T-helper 1 cell treated with Interleukin-12 subunit alpha and Interleukin-12 subunit beta and Interleukin-4 antibody, amounts not matched to agents 30 μg/mL and 1 μg/mL, for 36 hours (primary cell): ENCODE results near the gene SMAD7.

Source experiments
- H3K27ac Mint-ChIP-seq: one replicate; pipeline ENCODE4 v1.8.0; 2021; ENCODE audit warnings: mild to moderate bottlenecking, mixed read lengths
- H3K27me3 Mint-ChIP-seq: one replicate; pipeline ENCODE4 v1.8.0; 2021; ENCODE audit warnings: low read depth, mixed read lengths
- H3K36me3 Mint-ChIP-seq: one replicate; pipeline ENCODE4 v1.8.0; 2021; ENCODE audit warnings: low read depth, mixed read lengths
- H3K4me1 Mint-ChIP-seq: one replicate; pipeline ENCODE4 v1.8.0; 2021; ENCODE audit warnings: low read depth, mixed read lengths
- H3K4me3 Mint-ChIP-seq: one replicate; pipeline ENCODE4 v1.8.0; 2021; ENCODE audit warnings: mild to moderate bottlenecking, moderate library complexity, mixed read lengths
- H3K9me3 Mint-ChIP-seq: one replicate; pipeline ENCODE4 v1.8.0; 2021; ENCODE audit warnings: mixed read lengths

The SMAD7 gene

GRCh38 chr18:48958951-48959350 lies 8.2 kb upstream of the SMAD7 start:
- Mint-ChIP-seq H3K9me3 (no peaks in the 10 kb centered on the region), H3K4me1 (peaks cover 28% of the 10 kb centered on the region), H3K27me3 (peaks cover 42% of the 10 kb centered on the region), H3K36me3 (no peaks in the 10 kb centered on the region), H3K27ac (no peak overlapping the region), H3K4me3 (no peak overlapping the region)

- H3K36me3 Mint-ChIP-seq: no peaks in the 10 kb centered on the region
- peaks cover 19% of the 10 kb centered on the region for H3K4me1 Mint-ChIP-seq
- H3K4me3 Mint-ChIP-seq: no peak overlapping the region
- H3K27ac Mint-ChIP-seq: no peak overlapping the region
- H3K27me3 Mint-ChIP-seq: peaks cover 29% of the 10 kb centered on the region
- no peaks in the 10 kb centered on the region for H3K9me3 Mint-ChIP-seq
Observed at GRCh38 chr18:48957616-48958015, 6.9 kb upstream of the SMAD7 start.

- no peak overlapping the region for H3K4me3 Mint-ChIP-seq
- no peaks in the 10 kb centered on the region for H3K9me3 Mint-ChIP-seq
- no peaks in the 10 kb centered on the region for H3K36me3 Mint-ChIP-seq
- H3K27ac Mint-ChIP-seq: no peak overlapping the region
- H3K4me1 Mint-ChIP-seq: peaks cover 20% of the 10 kb centered on the region
- peaks cover 24% of the 10 kb centered on the region for H3K27me3 Mint-ChIP-seq
Observed at GRCh38 chr18:48957136-48957535, 6.4 kb upstream of the SMAD7 start.

- Mint-ChIP-seq H3K9me3 (no peaks in the 10 kb centered on the region), H3K27ac (no peak overlapping the region), H3K4me1 (peaks cover 21% of the 10 kb centered on the region), H3K4me3 (no peak overlapping the region), H3K27me3 (peaks cover 18% of the 10 kb centered on the region), H3K36me3 (no peaks in the 10 kb centered on the region)
Observed at GRCh38 chr18:48956356-48956755, 5.6 kb upstream of the SMAD7 start.

GRCh38 chr18:48955830-48956261 lies 5.1 kb upstream of the SMAD7 start:
- no peak overlapping the region for H3K4me3 Mint-ChIP-seq
- H3K36me3 Mint-ChIP-seq: peaks cover 1% of the 10 kb centered on the region
- peaks cover 21% of the 10 kb centered on the region for H3K4me1 Mint-ChIP-seq
- peaks cover 16% of the 10 kb centered on the region for H3K27me3 Mint-ChIP-seq
- no peaks in the 10 kb centered on the region for H3K9me3 Mint-ChIP-seq
- peak overlapping the region; percentile 41 for H3K27ac Mint-ChIP-seq

GRCh38 chr18:48954886-48955819 lies 4.4 kb upstream of the SMAD7 start:
- Mint-ChIP-seq H3K27me3 (peaks cover 10% of the 10 kb centered on the region), H3K36me3 (peaks cover 1% of the 10 kb centered on the region), H3K27ac (no peak overlapping the region), H3K4me3 (no peak overlapping the region), H3K4me1 (peaks cover 21% of the 10 kb centered on the region), H3K9me3 (no peaks in the 10 kb centered on the region)

- Mint-ChIP-seq H3K27ac (no peak overlapping the region), H3K9me3 (no peaks in the 10 kb centered on the region), H3K27me3 (peaks cover 4% of the 10 kb centered on the region), H3K4me3 (peak overlapping the region; percentile 89), H3K4me1 (peaks cover 24% of the 10 kb centered on the region), H3K36me3 (peaks cover 11% of the 10 kb centered on the region)
Observed at GRCh38 chr18:48953104-48953706, 2.4 kb upstream of the SMAD7 start.

GRCh38 chr18:48952287-48953103 lies 1.7 kb upstream of the SMAD7 start:
- Mint-ChIP-seq H3K36me3 (peaks cover 17% of the 10 kb centered on the region), H3K9me3 (no peaks in the 10 kb centered on the region), H3K27me3 (no peaks in the 10 kb centered on the region), H3K27ac (peak overlapping the region; percentile 87), H3K4me1 (peaks cover 29% of the 10 kb centered on the region), H3K4me3 (peak overlapping the region; percentile 89)

- Mint-ChIP-seq H3K36me3 (peaks cover 26% of the 10 kb centered on the region), H3K27me3 (no peaks in the 10 kb centered on the region), H3K4me1 (peaks cover 35% of the 10 kb centered on the region), H3K9me3 (no peaks in the 10 kb centered on the region), H3K4me3 (peak overlapping the region; percentile 94), H3K27ac (peak overlapping the region; percentile 94)
Observed at GRCh38 chr18:48951448-48952286, 902 bp upstream of the SMAD7 start.

GRCh38 chr18:48949606-48950535 lies 894 bp downstream of the SMAD7 start:
- peaks cover 38% of the 10 kb centered on the region for H3K4me1 Mint-ChIP-seq
- peak overlapping the region; percentile 99 for H3K4me3 Mint-ChIP-seq
- no peaks in the 10 kb centered on the region for H3K27me3 Mint-ChIP-seq
- peak overlapping the region; percentile 91 for H3K27ac Mint-ChIP-seq
- H3K36me3 Mint-ChIP-seq: peaks cover 41% of the 10 kb centered on the region
- H3K9me3 Mint-ChIP-seq: no peaks in the 10 kb centered on the region

GRCh38 chr18:48949050-48949605 lies 1.6 kb downstream of the SMAD7 start:
- Mint-ChIP-seq H3K4me3 (peak overlapping the region; percentile 99), H3K4me1 (peaks cover 43% of the 10 kb centered on the region), H3K27ac (peak overlapping the region; percentile 91), H3K36me3 (peaks cover 48% of the 10 kb centered on the region), H3K27me3 (no peaks in the 10 kb centered on the region), H3K9me3 (no peaks in the 10 kb centered on the region)

- Mint-ChIP-seq H3K9me3 (no peaks in the 10 kb centered on the region), H3K27me3 (no peaks in the 10 kb centered on the region), H3K4me3 (peak overlapping the region; percentile 99), H3K36me3 (peaks cover 54% of the 10 kb centered on the region), H3K4me1 (peaks cover 50% of the 10 kb centered on the region), H3K27ac (peak overlapping the region; percentile 89)
Observed at GRCh38 chr18:48948112-48949049, 2.4 kb downstream of the SMAD7 start.
